HEK293 (cell line): ENCODE data around the gene UXS1.

Experiments
- CTCF ChIA-PET: fragments of 350-600 bp; formaldehyde crosslinking; extraction: SDS; loops from one replicate; lab custom pipeline; 2021; ENCODE audit warnings: antibody characterized with exemption; lab: Yijun Ruan, JAX
- POLR2A ChIA-PET: fragments of 300-600 bp; formaldehyde crosslinking; extraction: SDS; loops from one replicate; lab custom pipeline; 2020; ENCODE audit warnings: antibody characterized with exemption, inconsistent platforms; lab: Yijun Ruan, JAX
- H3K27ac ChIP-seq: fragments of 200-500 bp; sonication (Bioruptor generic); 2 replicates; pipeline ENCODE4 v1.5.1; 2014; ENCODE audit warnings: low read depth, low read length, control low read depth, inconsistent platforms; ENCODE audit errors: extremely low read depth
- H3K36me3 ChIP-seq, 2 experiments: fragments of 200-500 bp in 1 of 2; sonication (Bioruptor generic) in 1 of 2; 1 replicate in 1 of 2; 2 replicates in 1 of 2; pipeline ENCODE4 v1.5.1; 2014 to 2017; ENCODE audit warnings: inconsistent platforms in 2 of 2, low read length in 2 of 2; ENCODE audit not compliant: control insufficient read depth in 2 of 2, insufficient read depth in 1 of 2
- H3K4me1 ChIP-seq: fragments of 200-500 bp; sonication (Bioruptor generic); 2 replicates; pipeline ENCODE4 v1.5.1; 2014; ENCODE audit warnings: mild to moderate bottlenecking, low read length, inconsistent platforms; ENCODE audit not compliant: control insufficient read depth, insufficient read depth
- H3K4me3 ChIP-seq: 2 replicates; pipeline ENCODE4 v1.5.1; 2011; ENCODE audit warnings: low read depth, mild to moderate bottlenecking, control low read depth, low read length, moderate library complexity
- H3K9me3 ChIP-seq: fragments of 200-500 bp; sonication (Bioruptor generic); 2 replicates; pipeline ENCODE4 v1.5.1; 2014; ENCODE audit warnings: low read depth, low read length, inconsistent platforms; ENCODE audit not compliant: control insufficient read depth, insufficient read depth
- BCL11A ChIP-seq: fragments of 450-650 bp; formaldehyde crosslinking; IDR thresholded peaks from 2 replicates; pipeline ENCODE4 v1.5.1; 2016; ENCODE audit warnings: low read depth, missing biosample characterization, missing genetic modification characterization
- REST ChIP-seq: fragments of 450-650 bp; formaldehyde crosslinking; IDR thresholded peaks from 2 replicates; pipeline ENCODE4 v1.5.1; 2016; ENCODE audit warnings: missing biosample characterization, missing genetic modification characterization
- SALL2 ChIP-seq: fragments of 450-650 bp; formaldehyde crosslinking; IDR thresholded peaks from 2 replicates; pipeline ENCODE4 v1.5.0; 2017; ENCODE audit warnings: missing biosample characterization, mild to moderate bottlenecking, missing genetic modification characterization, borderline replicate concordance
- ZNF140 ChIP-seq: fragments of 450-650 bp; formaldehyde crosslinking; IDR thresholded peaks from 2 replicates; pipeline ENCODE4 v1.5.1; 2016; ENCODE audit warnings: missing biosample characterization, missing genetic modification characterization
- ZNF202 ChIP-seq: fragments of 450-650 bp; formaldehyde crosslinking; IDR thresholded peaks from 2 replicates; pipeline ENCODE4 v1.5.1; 2016; ENCODE audit warnings: missing biosample characterization, missing genetic modification characterization, borderline replicate concordance
- ZNF221 ChIP-seq: fragments of 450-650 bp; formaldehyde crosslinking; IDR thresholded peaks from 2 replicates; pipeline ENCODE4 v1.5.1; 2017; ENCODE audit warnings: missing biosample characterization, missing genetic modification characterization, borderline replicate concordance
- ZNF366 ChIP-seq: fragments of 450-650 bp; formaldehyde crosslinking; conservative IDR thresholded peaks from 2 replicates; pipeline ENCODE4 v1.5.1; 2016; ENCODE audit warnings: missing biosample characterization, missing genetic modification characterization
- ZNF426 ChIP-seq: fragments of 450-650 bp; formaldehyde crosslinking; IDR thresholded peaks from 2 replicates; pipeline ENCODE4 v1.5.1; 2017; ENCODE audit warnings: missing biosample characterization, missing genetic modification characterization, mild to moderate bottlenecking, inconsistent platforms, moderate library complexity
- ZNF48 ChIP-seq: fragments of 450-650 bp; formaldehyde crosslinking; IDR thresholded peaks from 2 replicates; pipeline ENCODE4 v1.5.1; 2016; ENCODE audit warnings: missing biosample characterization, missing genetic modification characterization
- ZNF518A ChIP-seq: fragments of 450-650 bp; formaldehyde crosslinking; conservative IDR thresholded peaks from 2 replicates; pipeline ENCODE4 v1.5.1; 2016; ENCODE audit warnings: low read depth, missing biosample characterization, missing genetic modification characterization
- ZNF521 ChIP-seq: fragments of 450-650 bp; formaldehyde crosslinking; IDR thresholded peaks from 2 replicates; pipeline ENCODE4 v1.5.1; 2017; ENCODE audit warnings: missing biosample characterization, mild to moderate bottlenecking, missing genetic modification characterization
- ZNF561 ChIP-seq: fragments of 450-650 bp; IDR thresholded peaks from 2 replicates; pipeline ENCODE4 v1.5.1; 2018; ENCODE audit warnings: missing biosample characterization, missing genetic modification characterization, borderline replicate concordance
- ZNF571 ChIP-seq: fragments of 450-650 bp; formaldehyde crosslinking; IDR thresholded peaks from 2 replicates; pipeline ENCODE4 v1.5.0; 2017; ENCODE audit warnings: missing biosample characterization, missing genetic modification characterization
- ZNF677 ChIP-seq: fragments of 450-650 bp; IDR thresholded peaks from 2 replicates; pipeline ENCODE4 v1.5.0; 2018; ENCODE audit warnings: missing biosample characterization, mild to moderate bottlenecking, missing genetic modification characterization, moderate library complexity
- ZNF692 ChIP-seq: fragments of 450-650 bp; formaldehyde crosslinking; IDR thresholded peaks from 2 replicates; pipeline ENCODE4 v1.5.1; 2016; ENCODE audit warnings: missing biosample characterization, missing genetic modification characterization

UXS1 gene

DNA sequence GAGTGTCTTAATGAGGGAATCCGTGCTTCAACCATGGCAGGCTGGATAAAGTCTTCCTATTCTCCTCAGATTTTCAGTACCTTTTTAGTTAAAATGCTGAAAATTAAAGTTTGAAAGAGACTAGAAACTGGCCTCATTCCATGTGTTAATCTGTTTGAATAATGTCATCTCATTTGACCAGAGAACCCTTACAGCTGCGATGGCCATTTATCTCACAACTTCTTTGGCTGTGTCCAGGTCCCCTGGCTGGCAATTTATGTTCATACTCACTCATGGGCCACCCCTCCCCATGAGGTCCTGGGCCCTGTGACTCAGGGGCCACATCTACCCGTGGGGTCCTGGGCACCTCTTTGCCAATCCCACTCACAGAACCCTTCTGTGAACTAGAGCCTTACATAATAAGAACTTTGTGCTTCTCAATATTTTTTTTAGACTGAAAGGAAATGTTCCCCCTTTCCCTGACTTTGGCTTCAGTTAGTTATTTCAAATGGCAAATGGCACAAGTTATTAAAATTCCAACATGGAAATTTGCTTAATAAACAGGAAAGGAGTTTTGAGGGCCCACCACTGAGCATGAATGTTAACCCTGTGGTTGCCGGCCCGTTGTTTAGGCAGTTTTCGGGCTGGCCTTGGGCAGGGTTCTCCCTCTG is 134.6 kb downstream of the UXS1 start (continued):
- TF ChIP-seq ZNF561 (no peak), ZNF366 (no peak), REST (no peak), ZNF140 (no peak), ZNF202 (tag by site-specific recombination) (no peak)
- TF ChIP-seq, all 188 proteins: peak for 0

- H3K27ac ChIP-seq: no peak overlapping the region
- ChIA-PET CTCF (no interaction called here), POLR2A (no interaction called here)
- H3K9me3 ChIP-seq: no peaks in the 10 kb centered on the region
- H3K36me3 ChIP-seq: no peaks in the 10 kb centered on the region
- TF ChIP-seq SALL2 (tag by site-specific recombination) (no peak), ZNF677 (no peak), BCL11A (tag by site-specific recombination) (no peak), ZNF521 (tag by site-specific recombination) (no peak), ZNF426 (no peak), ZNF518A (tag by site-specific recombination) (no peak), ZNF692 (no peak), ZNF221 (tag by site-specific recombination) (no peak), ZNF571 (tag by site-specific recombination) (no peak), ZNF48 (tag by site-specific recombination) (no peak)
- no peaks in the 10 kb centered on the region for H3K4me1 ChIP-seq
- H3K4me3 ChIP-seq: no peak overlapping the region
Observed at GRCh38 chr2:106058469-106059137, 135.5 kb downstream of the UXS1 start.
